Stimulated activated CD4-positive, alpha-beta T cell treated with anti-CD3 and anti-CD28 coated beads, Interleukin-1b, Interleukin-23, amount 100 ng/mL, for 48 hours (primary cell): Measurements from ENCODE around the gene NUP153.
"Not testable (repeated sequence)": the region's sequence is repeated elsewhere in the genome, so short reads cannot be mapped to it uniquely, and the experiment has no call there.

Experiments used
- DNase-seq: peaks from one replicate; pipeline ENCODE4 v3.0.0-alpha.2; 2020

Gene NUP153

DNA sequence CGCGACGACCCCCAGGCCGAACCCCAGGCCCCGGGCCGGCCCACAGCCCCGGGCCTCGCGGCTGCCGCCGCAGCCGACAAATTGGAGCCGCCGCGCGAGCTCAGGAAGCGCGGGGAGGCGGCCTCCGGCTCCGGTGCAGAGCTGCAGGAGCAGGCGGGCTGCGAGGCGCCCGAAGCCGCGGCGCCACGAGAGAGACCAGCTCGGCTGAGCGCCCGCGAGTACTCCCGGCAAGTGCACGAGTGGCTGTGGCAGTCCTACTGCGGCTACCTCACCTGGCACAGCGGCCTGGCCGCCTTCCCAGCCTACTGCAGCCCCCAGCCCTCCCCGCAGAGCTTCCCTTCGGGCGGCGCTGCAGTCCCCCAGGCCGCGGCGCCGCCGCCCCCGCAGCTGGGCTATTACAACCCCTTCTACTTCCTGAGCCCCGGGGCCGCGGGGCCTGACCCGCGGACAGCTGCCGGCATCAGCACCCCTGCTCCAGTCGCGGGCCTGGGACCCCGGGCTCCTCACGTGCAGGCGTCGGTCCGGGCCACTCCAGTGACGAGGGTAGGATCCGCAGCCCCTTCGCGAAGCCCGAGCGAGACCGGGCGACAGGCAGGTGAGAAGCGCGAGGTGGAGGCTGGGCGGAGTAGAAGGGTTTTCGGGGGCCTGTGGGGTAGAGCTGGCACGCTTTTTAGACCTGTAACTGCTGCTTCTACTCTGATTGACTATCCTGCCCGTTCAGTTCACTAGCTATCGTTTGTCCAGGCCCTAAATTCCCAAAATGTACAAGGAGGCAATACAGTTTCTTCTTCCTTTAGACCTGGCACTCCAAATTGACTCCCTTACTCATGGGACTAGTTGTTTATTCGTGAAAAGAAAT, 106.0 kb downstream of the NUP153 start:
- DNase-seq, result peak; percentile 33

DNA sequence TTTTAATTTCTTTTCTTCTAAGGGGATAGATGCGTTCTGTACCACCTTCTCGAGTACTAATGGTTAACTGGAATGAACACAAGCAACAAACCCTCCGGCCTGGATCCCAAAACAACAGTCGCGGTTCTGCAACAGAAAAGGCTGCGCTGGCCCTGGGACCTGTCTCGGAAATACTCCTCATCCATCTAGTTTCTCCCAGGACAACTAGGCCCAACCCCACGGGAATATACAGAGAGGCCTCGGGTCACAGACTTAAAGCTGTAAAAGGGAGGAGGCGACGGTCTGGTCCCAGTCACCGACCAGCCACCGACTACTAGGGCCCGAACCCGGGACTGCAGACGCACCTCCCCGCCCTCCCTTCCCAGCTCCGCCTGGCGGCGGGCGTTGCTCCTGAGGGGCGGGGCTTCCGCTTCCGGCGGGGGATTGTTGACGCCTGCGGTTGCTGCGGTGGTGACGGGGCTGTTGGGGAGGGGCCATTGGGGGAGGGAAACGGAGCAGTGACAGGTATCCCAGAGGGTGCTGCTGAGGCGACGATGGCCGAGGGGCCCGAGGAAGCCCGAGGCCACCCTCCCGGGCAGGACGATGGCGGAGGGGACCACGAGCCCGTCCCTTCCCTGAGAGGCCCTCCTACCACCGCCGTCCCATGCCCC, 106.7 kb downstream of the NUP153 start, which contains the start of gene FAM8A1:
Gene FAM8A1, plus strand, starts transcription at position 426 of the 650 bp plus-strand sequence. Its CDS starts 108 bp downstream, at position 534.
- peak; percentile 96 for DNase-seq

DNA sequence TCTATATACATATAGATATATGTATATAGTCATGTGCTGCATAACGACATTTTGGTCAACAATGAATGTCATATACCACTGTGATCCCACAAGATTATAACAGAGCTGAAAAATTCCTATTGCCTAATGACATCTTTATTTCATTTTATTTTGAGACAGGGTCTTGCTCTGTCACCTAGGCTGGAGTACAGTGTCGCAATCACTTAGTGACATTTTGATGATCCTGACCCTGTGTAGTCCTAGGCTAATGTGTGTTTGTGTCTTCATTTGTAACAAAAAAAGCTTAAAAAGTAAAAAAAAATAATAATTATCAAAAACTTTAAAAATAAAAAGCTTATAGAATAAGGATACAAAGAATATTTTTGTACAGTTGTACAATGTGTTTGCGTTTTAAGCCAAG, 110.6 kb downstream of the NUP153 start:
- no peak for DNase-seq

DNA sequence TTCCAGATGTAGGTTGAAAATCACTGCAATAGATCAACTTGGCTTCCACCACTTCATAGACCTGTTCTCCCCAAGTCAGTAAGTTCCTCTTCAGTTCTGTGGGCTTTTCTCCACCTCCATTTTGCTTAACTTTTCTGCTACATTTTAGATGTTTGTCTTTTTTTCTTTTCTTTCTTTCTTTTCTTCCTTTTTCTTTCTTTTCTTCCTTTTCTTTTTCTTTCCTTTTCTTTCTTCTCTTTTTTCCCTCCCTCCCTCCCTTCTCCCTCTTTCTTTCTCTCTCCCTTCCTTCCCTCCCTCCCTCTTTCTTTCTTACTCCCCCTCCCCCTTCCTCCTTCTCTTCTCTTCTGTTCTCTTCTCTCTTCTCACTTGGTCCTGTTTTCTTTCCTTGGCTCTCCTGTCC, 113.5 kb downstream of the NUP153 start:
- DNase-seq, result no peak

DNA sequence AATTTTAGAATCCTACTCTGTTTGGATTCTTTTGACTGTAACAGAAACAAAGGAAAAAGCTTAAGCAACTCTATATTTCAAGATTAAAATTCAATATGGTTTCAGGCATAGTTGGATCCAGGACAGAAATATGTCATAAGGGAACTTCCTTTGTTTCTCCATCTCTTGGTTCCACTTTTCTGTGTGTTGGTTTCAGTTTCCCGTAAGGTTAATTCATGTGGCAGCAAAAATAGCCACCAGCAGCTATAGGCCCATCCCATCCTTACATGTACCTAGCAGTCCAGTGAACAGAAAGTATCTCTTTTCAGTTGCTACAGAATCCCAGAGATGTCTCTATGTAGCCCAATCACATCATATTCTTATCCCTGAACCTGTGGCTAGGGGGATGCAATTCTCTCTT, 115.4 kb downstream of the NUP153 start:
- DNase-seq, result no peak

DNA sequence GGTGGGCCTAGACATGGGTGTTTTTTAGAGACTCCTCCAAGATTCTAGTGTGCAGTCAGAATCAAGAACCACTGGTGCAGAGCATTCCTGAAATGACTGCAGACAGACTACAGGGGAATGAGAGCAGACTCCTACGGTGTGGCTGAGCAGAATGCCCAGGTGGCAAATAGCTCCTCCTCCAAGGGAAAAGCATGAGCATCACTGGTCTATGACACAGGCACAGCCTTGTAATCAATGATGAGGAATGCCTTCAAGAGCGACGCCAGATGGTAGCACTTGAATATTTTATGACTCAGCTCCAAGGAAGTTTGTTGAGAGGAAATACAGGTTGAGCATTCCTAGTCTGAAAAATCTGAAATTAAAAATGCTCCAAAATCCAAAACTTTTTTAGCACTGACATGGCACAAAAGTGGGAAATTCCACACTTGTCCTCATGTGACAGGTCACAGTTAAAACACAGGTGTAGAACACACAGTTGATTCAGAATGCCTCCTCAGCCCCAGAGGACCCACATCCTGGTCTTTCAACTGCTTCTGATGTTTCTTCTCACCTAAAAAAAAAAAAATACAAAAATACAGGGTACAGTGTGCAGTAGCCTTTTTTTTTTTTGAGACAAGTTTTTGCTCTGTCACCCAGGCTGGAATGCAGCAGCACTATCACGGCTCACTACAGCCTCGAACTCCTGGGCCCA, 117.2 kb downstream of the NUP153 start:
- no peak for DNase-seq

DNA sequence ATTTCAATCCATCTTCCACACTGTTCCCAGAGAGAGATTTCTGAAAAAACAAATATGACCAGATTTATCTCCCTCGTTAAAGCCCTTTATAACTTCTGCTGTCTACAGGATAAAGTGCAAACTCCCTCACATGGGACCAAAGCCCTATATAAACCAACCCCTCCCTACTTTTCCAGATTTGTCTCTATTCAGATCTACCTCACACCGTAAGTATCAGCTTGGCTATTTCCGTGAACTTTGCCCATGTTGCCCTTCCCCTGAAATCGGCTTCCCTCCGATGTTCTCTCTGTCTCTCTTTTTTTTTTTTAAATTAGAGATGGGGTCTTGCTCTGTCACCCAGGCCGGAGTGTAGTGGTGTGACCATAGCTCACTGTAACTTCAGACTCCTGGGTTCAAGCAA, 118.7 kb downstream of the NUP153 start:
- DNase-seq, result no peak

DNA sequence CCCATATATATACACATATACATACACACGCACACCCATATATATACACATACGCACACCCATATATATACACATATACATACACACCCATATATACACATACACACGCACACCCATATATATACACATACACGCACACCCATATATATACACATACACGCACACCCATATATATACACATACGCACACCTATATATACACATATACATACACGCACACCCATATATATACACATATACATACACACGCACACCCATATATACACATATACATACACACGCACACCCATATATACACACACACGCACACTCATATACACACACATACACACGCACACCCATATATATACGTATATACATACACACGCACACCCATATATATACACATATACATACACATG, 120.1 kb downstream of the NUP153 start:
- DNase-seq, result not testable (repeated sequence)

DNA sequence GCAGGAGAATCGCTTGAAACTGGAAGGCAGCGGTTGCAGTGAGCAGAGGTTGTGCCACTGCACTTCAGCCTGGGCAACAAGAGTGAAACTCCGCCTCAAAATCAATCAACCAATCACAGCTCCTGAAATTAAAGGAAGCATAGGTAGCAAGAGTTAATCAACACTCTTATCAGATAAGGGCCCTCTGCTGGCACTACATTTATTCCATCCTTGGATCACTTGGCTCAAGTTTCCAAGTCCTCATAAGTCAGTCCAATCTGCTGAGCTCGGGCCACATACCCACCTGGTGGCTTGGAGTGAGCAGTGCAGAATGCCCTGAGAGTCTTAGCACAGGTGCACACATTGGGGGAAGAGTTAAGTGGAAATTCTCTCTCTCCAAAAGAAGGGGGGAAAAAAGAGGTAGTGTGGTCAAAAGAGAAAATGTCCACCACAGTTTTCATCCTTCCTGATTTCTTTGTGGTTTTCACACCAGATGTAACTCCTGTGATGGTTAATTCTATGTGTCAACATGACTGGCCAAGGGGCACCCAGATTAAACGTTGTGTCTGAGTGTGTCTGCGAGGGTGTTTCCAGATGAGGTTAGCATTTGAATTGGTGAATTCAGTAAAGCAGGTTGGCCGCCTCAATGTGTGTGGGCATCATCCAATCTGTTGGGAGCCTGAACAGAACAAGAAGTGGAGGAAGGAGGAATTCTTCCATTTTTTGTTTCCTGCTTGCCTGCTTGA, 120.8 kb downstream of the NUP153 start:
- DNase-seq, result no peak

DNA sequence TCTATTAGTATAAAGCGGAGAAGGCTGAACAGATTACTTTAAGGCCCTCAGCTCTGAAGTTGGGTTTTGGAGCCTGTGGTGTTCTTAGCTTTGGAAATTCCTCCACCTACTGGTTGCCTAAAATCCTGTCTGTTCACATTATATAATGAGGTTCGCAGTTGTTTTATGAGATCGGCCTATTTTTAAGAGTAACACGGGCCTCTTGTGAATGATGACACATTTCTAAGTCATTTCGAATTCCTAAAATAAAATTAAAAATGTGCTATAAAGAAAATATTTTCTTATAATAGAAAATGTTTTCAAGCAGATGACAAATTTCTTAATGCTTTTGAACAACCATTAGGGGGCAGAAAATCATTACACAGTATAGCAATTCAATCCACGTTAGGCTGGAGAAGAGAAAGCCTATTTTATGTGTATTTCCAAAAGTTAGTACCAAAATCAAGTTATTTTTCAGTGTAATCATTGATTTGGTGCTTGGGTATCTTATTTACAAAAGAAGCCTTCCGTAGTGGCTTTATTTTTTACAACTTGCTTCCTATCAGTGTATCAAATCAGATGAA, 122.4 kb downstream of the NUP153 start:
- no peak for DNase-seq

DNA sequence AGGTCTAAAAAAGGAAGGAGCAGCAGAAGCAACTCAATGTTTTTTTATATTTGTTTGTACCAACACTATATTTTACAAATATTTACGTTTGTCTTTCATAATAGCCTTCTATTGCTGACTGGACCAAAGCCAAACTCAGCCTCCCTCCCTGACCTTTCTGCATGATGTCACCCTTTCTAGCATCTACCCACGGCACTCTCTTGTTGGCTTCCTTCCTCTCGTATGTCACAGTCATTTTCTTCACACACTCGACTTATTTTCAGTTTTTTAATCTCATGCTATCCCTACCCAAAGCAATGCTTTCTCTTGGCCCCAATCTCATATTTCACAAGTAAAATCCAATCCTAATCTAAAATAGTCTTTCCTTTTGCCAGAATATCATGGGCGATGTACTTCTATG, 122.9 kb downstream of the NUP153 start:
- DNase-seq, result no peak

DNA sequence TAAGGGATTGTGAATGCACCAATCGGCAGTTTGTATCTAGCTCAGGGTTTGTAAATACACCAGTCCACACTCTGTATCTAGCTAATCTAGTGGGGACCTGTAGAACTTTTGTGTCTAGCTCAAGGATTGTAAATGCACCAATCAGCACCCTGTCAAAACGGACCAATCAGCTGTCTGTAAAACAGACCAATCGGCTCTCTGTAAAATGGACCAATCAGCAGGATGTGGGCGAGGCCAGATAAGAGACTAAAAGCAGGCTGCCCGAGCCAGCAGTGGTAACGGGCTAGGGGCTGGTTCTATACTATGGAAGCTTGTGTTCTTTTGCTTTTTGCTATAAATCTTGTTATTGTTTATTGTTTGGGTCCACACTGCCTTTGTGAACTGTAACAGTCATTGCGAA, 125.4 kb downstream of the NUP153 start:
- DNase-seq, result not testable (repeated sequence)

DNA sequence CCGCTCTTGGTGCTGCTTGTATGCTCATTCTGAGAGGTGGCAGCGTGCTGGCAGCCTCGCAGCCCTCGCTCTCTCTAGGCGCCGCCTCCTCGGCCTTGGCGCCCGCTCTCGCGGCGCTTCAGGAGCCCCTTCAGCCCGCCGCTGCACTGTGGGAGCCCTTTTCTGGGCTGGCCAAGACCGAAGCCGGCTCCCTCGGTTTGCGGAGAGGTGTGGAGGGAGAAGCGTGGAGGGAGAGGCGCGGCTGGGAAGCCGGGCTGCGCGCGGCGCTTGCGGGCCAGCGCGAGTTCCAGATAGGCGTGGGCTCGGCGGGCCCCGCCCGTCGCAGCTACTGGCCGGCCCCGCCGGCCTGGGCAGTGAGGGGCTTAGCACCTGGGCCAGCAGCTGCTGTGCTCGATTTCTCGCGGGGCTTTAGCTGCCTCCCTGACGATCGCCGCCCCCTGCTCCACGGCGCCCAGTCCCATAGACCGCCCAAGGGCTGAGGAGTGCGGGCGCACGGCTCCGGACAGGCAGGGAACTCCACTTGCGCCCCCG, 126.1 kb downstream of the NUP153 start:
- peak; percentile 46 for DNase-seq

DNA sequence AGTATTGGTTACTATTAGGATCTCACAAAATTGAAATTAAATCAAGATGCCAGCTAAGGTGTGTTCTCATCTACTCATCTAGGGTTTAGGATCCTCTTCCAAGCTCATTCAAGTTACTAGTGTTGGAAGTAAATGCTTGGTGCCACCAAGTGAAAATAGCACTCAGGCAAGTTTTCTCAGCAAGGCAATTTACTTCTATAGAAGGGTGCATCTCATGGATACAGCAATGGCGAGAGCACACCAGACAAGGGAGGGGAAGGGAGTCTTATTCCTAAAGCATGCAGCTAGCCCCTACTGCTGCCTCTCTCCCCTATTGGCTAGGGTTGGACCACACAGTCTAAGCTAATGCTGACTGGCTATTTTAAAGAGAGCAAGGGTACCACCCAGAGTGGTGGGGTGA, 129.7 kb downstream of the NUP153 start:
- no peak for DNase-seq

DNA sequence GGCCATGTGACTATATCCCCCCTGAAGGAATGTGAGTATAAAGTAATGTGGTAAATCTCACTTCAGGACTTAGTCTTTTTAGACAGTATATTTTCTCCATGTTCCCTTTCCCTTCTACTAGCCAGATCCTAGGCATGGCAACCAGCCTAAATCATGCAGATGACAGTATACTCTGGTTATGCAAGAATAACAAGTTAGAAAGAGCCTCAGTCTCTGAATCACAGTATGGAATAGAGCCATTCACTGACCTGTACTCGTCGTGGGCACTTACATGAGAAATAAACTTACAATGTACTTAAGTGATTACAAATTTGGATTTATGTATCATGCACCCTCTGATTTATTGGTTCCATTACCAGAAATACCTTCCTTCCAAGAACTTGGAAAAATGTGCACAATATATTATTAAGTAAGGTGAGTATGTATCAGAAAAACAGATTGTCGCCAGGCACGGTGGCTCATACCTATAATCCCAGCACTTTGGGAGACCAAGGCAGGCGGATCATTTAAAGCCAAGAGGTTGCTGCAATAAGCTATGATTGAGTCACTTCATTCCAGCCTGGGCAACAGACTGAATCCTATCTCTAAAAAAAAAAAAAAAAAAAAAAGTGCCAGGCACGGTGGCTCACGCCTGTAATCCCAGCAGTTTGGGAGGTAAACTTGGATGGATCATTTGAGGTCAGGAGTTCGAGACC, 131.7 kb downstream of the NUP153 start:
- no peak for DNase-seq

DNA sequence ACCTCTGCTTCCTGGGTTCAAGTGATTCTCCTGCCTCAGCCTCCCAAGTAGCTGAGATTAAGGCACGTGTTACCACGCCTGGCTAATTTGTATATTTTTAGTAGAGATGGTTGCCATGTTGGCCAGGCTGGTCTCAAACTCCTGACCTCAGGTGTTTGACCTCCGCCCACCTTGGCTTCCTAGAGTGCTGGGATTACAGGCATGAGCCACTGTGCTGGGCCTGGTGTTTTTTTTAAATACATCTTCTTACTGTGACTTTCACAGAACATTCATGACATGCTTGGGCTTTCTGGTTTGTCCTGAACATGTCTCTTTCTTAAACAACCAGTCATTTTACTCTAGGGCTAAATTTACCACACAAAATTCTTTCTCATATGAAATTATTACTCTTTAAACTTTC, 141.3 kb downstream of the NUP153 start:
- DNase-seq, result no peak
